Esophagus muscularis mucosa (tissue), 3 donors: ENCODE data around the gene CLK3.
"Not testable (repeated sequence)": the region's sequence is repeated elsewhere in the genome, so short reads cannot be mapped to it uniquely, and the experiment has no call there.

ENCODE experiments used
- CTCF ChIP-seq, 3 experiments: fragments of 200-600 bp in 2 of 3; fragments of 450-650 bp in 1 of 3; sonication (generic) in 2 of 3; IDR thresholded peaks; one replicate each; pipeline ENCODE4 v1.5.1; 2017 to 2019; ENCODE audit warnings: antibody characterized with exemption in 3 of 3, mild to moderate bottlenecking in 2 of 3, moderate library complexity in 1 of 3
- POLR2A ChIP-seq: fragments of 450-650 bp; IDR thresholded peaks from one replicate; pipeline ENCODE4 v1.6.1; 2017; ENCODE audit warnings: antibody characterized with exemption, moderate library complexity, mild to moderate bottlenecking, low read depth

- not testable (repeated sequence) for TF ChIP-seq CTCF (IDR thresholded peaks at IDR 0.05); POLR2A
Measured at GRCh38 chr15:74661280-74661679, 45.6 kb downstream of the CLK3 start.
